Liver (tissue), 9 donors: ENCODE results near the gene ZBTB2. TPM values are rescaled to one million over a fixed set of nuclear protein-coding genes. Genes with fewer than 3 reads are reported as not detected.

ENCODE experiments used
- DNase-seq: peaks from one replicate; pipeline ENCODE4 v3.0.0-alpha.2; 2017; ENCODE audit warnings: low spot score
- H3K27ac ChIP-seq, 2 donors: one replicate each; pipeline ENCODE4 v1.7.0; 2013; ENCODE audit warnings: inconsistent platforms in 2 of 2, low read length in 2 of 2, control low read depth in 1 of 2, low read depth in 1 of 2, mild to moderate bottlenecking in 1 of 2
- H3K27me3 ChIP-seq, 4 donors: one replicate each; pipeline versions ENCODE4 v1.6.1 to v1.7.0; 2013; ENCODE audit warnings: low read length in 3 of 4, inconsistent platforms in 1 of 4, mild to moderate bottlenecking in 1 of 4, moderate library complexity in 1 of 4; ENCODE audit not compliant: control insufficient read depth in 4 of 4, insufficient read depth in 4 of 4
- H3K36me3 ChIP-seq, 4 donors: one replicate each; pipeline versions ENCODE4 v1.6.1 to v1.7.0; 2013; ENCODE audit warnings: low read length in 3 of 4, mild to moderate bottlenecking in 3 of 4, low read depth in 1 of 4, moderate library complexity in 1 of 4; ENCODE audit not compliant: control insufficient read depth in 4 of 4, insufficient read depth in 3 of 4
- H3K4me1 ChIP-seq, 4 donors: one replicate each; pipeline versions ENCODE4 v1.6.1 to v1.7.0; 2013; ENCODE audit warnings: low read length in 3 of 4, mild to moderate bottlenecking in 3 of 4, moderate library complexity in 1 of 4; ENCODE audit not compliant: control insufficient read depth in 4 of 4, insufficient read depth in 4 of 4
- H3K4me3 ChIP-seq, 3 donors: one replicate each; pipeline versions ENCODE4 v1.6.1 to v1.7.0; 2013; ENCODE audit warnings: low read length in 3 of 3, control low read depth in 1 of 3, low read depth in 1 of 3, mild to moderate bottlenecking in 1 of 3
- H3K9ac ChIP-seq, 2 donors: one replicate each; pipeline ENCODE4 v1.7.0; 2013; ENCODE audit warnings: low read length in 2 of 2, mild to moderate bottlenecking in 2 of 2, moderate library complexity in 2 of 2, control low read depth in 1 of 2, low read depth in 1 of 2
- H3K9me3 ChIP-seq, 4 donors: one replicate each; pipeline versions ENCODE4 v1.6.1 to v1.7.0; 2013; ENCODE audit warnings: low read length in 3 of 4; ENCODE audit not compliant: control insufficient read depth in 4 of 4
- ATF3 ChIP-seq: IDR thresholded peaks from 2 replicates; pipeline ENCODE4 v1.6.1; 2016; ENCODE audit warnings: antibody characterized with exemption
- EGR1 ChIP-seq, 2 donors: IDR thresholded peaks; 2 replicates each; pipeline ENCODE4 v1.6.1; 2016 to 2018; ENCODE audit warnings: antibody characterized with exemption in 2 of 2, low read depth in 2 of 2
- FOXA1 ChIP-seq: IDR thresholded peaks from 2 replicates; pipeline ENCODE4 v1.6.1; 2016; ENCODE audit warnings: antibody characterized with exemption
- FOXA2 ChIP-seq: IDR thresholded peaks from 2 replicates; pipeline ENCODE4 v1.6.1; 2016; ENCODE audit warnings: antibody characterized with exemption
- GABPA ChIP-seq, 2 donors: IDR thresholded peaks in 1 of 2; conservative IDR thresholded peaks in 1 of 2; 2 replicates each; pipeline ENCODE4 v1.6.1; 2016; ENCODE audit warnings: antibody characterized with exemption in 2 of 2, mild to moderate bottlenecking in 1 of 2, moderate library complexity in 1 of 2
- HNF4A ChIP-seq, 2 donors: conservative IDR thresholded peaks; 2 replicates each; pipeline ENCODE4 v1.6.1; 2016; ENCODE audit warnings: antibody characterized with exemption in 2 of 2, mild to moderate bottlenecking in 2 of 2
- HNF4G ChIP-seq: IDR thresholded peaks from 2 replicates; pipeline ENCODE4 v1.6.1; 2016; ENCODE audit warnings: antibody characterized with exemption
- JUND ChIP-seq, 2 donors: IDR thresholded peaks; 2 replicates each; pipeline ENCODE4 v1.6.1; 2016; ENCODE audit warnings: antibody characterized with exemption in 2 of 2
- MAX ChIP-seq: IDR thresholded peaks from 2 replicates; pipeline ENCODE4 v1.6.1; 2016; ENCODE audit warnings: antibody characterized with exemption
- NR2F2 ChIP-seq: IDR thresholded peaks from 2 replicates; pipeline ENCODE4 v1.6.1; 2016; ENCODE audit warnings: antibody characterized with exemption
- RAD21 ChIP-seq, 2 donors: IDR thresholded peaks; 2 replicates each; pipeline ENCODE4 v1.6.1; 2016; ENCODE audit warnings: antibody characterized with exemption in 2 of 2, mild to moderate bottlenecking in 2 of 2
- REST ChIP-seq: IDR thresholded peaks from 2 replicates; pipeline ENCODE4 v1.6.1; 2016; ENCODE audit warnings: antibody characterized with exemption, mild to moderate bottlenecking
- RXRA ChIP-seq, 2 donors: IDR thresholded peaks; 2 replicates each; pipeline ENCODE4 v1.6.1; 2017 to 2018; ENCODE audit warnings: antibody characterized with exemption in 2 of 2, mild to moderate bottlenecking in 1 of 2
- SP1 ChIP-seq: IDR thresholded peaks from 2 replicates; pipeline ENCODE4 v1.6.1; 2018; ENCODE audit warnings: antibody characterized with exemption, mild to moderate bottlenecking
- TAF1 ChIP-seq: conservative IDR thresholded peaks from 2 replicates; pipeline ENCODE4 v1.6.1; 2016; ENCODE audit warnings: antibody characterized with exemption, mild to moderate bottlenecking
- YY1 ChIP-seq: IDR thresholded peaks from 2 replicates; pipeline ENCODE4 v1.6.1; 2016; ENCODE audit warnings: antibody characterized with exemption, mild to moderate bottlenecking
- WGBS: extraction: QIAGEN DNeasy Blood & Tissue Kit; methylation state at CpG from one replicate; pipeline ENCODE4 v1.1.7; 2013; 5-methylcytosine and 5-hydroxymethylcytosine counted together
- polyA plus RNA-seq, 2 donors: library from polyadenylated mRNA; stranded (reverse) in 1 of 2; unstranded in 1 of 2; fragments of 200-250 nt in 1 of 2; fragments of >200 nt in 1 of 2; fragmentation: Nextera tagmentation in 1 of 2; extraction: Ambion mirVana in 1 of 2; gene quantifications; one replicate each; pipeline versions ENCODE4 v1.2.1 to v1.2.3, GENCODE V29; 2013 to 2015
- total RNA-seq, 2 donors: library from RNA; depleted of rRNA; stranded (reverse); fragments of >200 nt; gene quantifications; one replicate each; pipeline ENCODE4 v1.2.3, GENCODE V29; 2014
- TF ChIP-seq, protein P1 (sequence below): IDR thresholded peaks from 2 replicates; pipeline ENCODE4 v1.6.1; 2016; ENCODE audit warnings: antibody characterized with exemption
- TF ChIP-seq, protein P2 (sequence below): fragments of 150-350 bp; IDR thresholded peaks from 2 replicates; pipeline ENCODE4 v1.5.1; 2017; ENCODE audit warnings: improper control_type of control experiment, low read depth, low read length; ENCODE audit not compliant: missing input control
- donor health status: healthy.
- donor health status: healthy.
- donor health status: healthy.
- donor health status: healthy.
- donor health status: healthy.

Gene ZBTB2
- total and polyA plus RNA-seq, 4 donors = 2.5 to 4.2 (median 3.0) TPM

- Histone ChIP-seq H3K9ac (no peak overlapping the region), H3K36me3 (peaks cover 0 to 15% (median 6%) of the 10 kb centered on the region in 4 donors), H3K4me1 (peaks cover 5 to 8% (median 6%) of the 10 kb centered on the region in 4 donors), H3K27ac (no peak overlapping the region), H3K9me3 (no peaks in the 10 kb centered on the region), H3K27me3 (no peaks in the 10 kb centered on the region), H3K4me3 (no peak overlapping the region)
- TF ChIP-seq SP1 = no peak
- no peak for TF ChIP-seq NR2F2
- TF ChIP-seq EGR1 (IDR thresholded peaks at IDR 0.05; ENCODE audit: low read depth in 2 of 2) = no peak
- TF ChIP-seq, protein P1, sequence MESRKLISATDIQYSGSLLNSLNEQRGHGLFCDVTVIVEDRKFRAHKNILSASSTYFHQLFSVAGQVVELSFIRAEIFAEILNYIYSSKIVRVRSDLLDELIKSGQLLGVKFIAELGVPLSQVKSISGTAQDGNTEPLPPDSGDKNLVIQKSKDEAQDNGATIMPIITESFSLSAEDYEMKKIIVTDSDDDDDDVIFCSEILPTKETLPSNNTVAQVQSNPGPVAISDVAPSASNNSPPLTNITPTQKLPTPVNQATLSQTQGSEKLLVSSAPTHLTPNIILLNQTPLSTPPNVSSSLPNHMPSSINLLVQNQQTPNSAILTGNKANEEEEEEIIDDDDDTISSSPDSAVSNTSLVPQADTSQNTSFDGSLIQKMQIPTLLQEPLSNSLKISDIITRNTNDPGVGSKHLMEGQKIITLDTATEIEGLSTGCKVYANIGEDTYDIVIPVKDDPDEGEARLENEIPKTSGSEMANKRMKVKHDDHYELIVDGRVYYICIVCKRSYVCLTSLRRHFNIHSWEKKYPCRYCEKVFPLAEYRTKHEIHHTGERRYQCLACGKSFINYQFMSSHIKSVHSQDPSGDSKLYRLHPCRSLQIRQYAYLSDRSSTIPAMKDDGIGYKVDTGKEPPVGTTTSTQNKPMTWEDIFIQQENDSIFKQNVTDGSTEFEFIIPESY = no peak
- TF ChIP-seq, protein P2, sequence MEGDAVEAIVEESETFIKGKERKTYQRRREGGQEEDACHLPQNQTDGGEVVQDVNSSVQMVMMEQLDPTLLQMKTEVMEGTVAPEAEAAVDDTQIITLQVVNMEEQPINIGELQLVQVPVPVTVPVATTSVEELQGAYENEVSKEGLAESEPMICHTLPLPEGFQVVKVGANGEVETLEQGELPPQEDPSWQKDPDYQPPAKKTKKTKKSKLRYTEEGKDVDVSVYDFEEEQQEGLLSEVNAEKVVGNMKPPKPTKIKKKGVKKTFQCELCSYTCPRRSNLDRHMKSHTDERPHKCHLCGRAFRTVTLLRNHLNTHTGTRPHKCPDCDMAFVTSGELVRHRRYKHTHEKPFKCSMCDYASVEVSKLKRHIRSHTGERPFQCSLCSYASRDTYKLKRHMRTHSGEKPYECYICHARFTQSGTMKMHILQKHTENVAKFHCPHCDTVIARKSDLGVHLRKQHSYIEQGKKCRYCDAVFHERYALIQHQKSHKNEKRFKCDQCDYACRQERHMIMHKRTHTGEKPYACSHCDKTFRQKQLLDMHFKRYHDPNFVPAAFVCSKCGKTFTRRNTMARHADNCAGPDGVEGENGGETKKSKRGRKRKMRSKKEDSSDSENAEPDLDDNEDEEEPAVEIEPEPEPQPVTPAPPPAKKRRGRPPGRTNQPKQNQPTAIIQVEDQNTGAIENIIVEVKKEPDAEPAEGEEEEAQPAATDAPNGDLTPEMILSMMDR = no peak
- TF ChIP-seq ATF3 = no peak
- TF ChIP-seq YY1 = no peak
- no peak for TF ChIP-seq TAF1
- TF ChIP-seq MAX = no peak
- no peak for TF ChIP-seq JUND (IDR thresholded peaks at IDR 0.05)
- TF ChIP-seq GABPA (IDR thresholded peaks at IDR 0.05 in 1 of 2, conservative IDR thresholded peaks at IDR 0.05 in 1 of 2) = no peak
- no peak for TF ChIP-seq FOXA2
- no peak for TF ChIP-seq FOXA1
- no peak for TF ChIP-seq RAD21 (IDR thresholded peaks at IDR 0.05)
- no peak for TF ChIP-seq HNF4G
- TF ChIP-seq RXRA (IDR thresholded peaks at IDR 0.05) = no peak
- TF ChIP-seq REST = no peak
- TF ChIP-seq HNF4A (conservative IDR thresholded peaks at IDR 0.05) = no peak
- no peak for DNase-seq
- WGBS = 97% methylated on average over 2 of the region's 2 CpGs
Observed at GRCh38 chr6:151375833-151376232, 15.5 kb downstream of the ZBTB2 start.
